Caki2 (cell line): ENCODE results near the gene PLEKHG4B. TPM values are rescaled to one million over a fixed set of nuclear protein-coding genes. Genes with fewer than 3 reads are reported as not detected.
"Not testable (repeated sequence)": the region's sequence is repeated elsewhere in the genome, so short reads cannot be mapped to it uniquely, and the experiment has no call there.

Source experiments
- DNase-seq: peaks from one replicate; pipeline ENCODE4 v3.0.0-alpha.2; 2015; ENCODE audit warnings: low read depth
- in situ Hi-C: cut with HindIII; loops from 2 replicates; pipeline ENCODE4 v1.10.0; 2016; ENCODE audit warnings: low sequenced_read_pairs, low pct_unique_long_range_greater_than_20kb, mixed read lengths
- total RNA-seq: library from RNA; depleted of rRNA; stranded (reverse); fragments of >200 nt; shearing (Covaris generic); gene quantifications from 2 replicates; pipeline ENCODE4 v1.2.3, GENCODE V29; 2014; ENCODE audit warnings: low replicate concordance; rRNA removed

The PLEKHG4B gene
- total RNA-seq, 1 experiment from 2014 or later, result not detected

GRCh38 chr5:218457-219291, 126.7 kb downstream of the PLEKHG4B start:
- peak; percentile 35 for DNase-seq
- in situ Hi-C loops, result no loop called here

- DNase-seq, result peak; percentile 7
These were observed 127.5 kb downstream of the PLEKHG4B start for GRCh38 chr5:219460-219863.

GRCh38 chr5:219991-220390, 128.0 kb downstream of the PLEKHG4B start:
- no peak for DNase-seq
- in situ Hi-C loops, result no loop called here

More at GRCh38 chr5:219460-219863, 127.5 kb downstream of the PLEKHG4B start:
- in situ Hi-C loops, result no loop called here

- DNase-seq, in situ Hi-C loops: not testable (repeated sequence)
These were observed 131.2 kb downstream of the PLEKHG4B start for GRCh38 chr5:222951-223715.

GRCh38 chr5:223791-224190, 131.8 kb downstream of the PLEKHG4B start:
- in situ Hi-C loops, result no loop called here
- DNase-seq, result no peak

- DNase-seq, result no peak
- in situ Hi-C loops, result no loop called here
These were observed 133.4 kb downstream of the PLEKHG4B start for GRCh38 chr5:225334-225733.

GRCh38 chr5:227375-227774, 135.4 kb downstream of the PLEKHG4B start:
- in situ Hi-C loops, DNase-seq: not testable (repeated sequence)

- no peak for DNase-seq
- in situ Hi-C loops, result no loop called here
These were observed 136.9 kb downstream of the PLEKHG4B start for GRCh38 chr5:228886-229285.

GRCh38 chr5:230711-231110, 138.7 kb downstream of the PLEKHG4B start:
- in situ Hi-C loops, result no loop called here
- no peak for DNase-seq

GRCh38 chr5:231661-232060, 139.7 kb downstream of the PLEKHG4B start:
- in situ Hi-C loops, result no loop called here
- no peak for DNase-seq

GRCh38 chr5:233426-233825, 141.5 kb downstream of the PLEKHG4B start:
- DNase-seq, in situ Hi-C loops: not testable (repeated sequence)

GRCh38 chr5:234450-234849, 142.5 kb downstream of the PLEKHG4B start:
- in situ Hi-C loops, result no loop called here

GRCh38 chr5:235527-235926, 143.6 kb downstream of the PLEKHG4B start:
- in situ Hi-C loops, DNase-seq: not testable (repeated sequence)

More at GRCh38 chr5:234450-234849, 142.5 kb downstream of the PLEKHG4B start:
- DNase-seq, result no peak

- in situ Hi-C loops, DNase-seq: not testable (repeated sequence)
These were observed 146.0 kb downstream of the PLEKHG4B start for GRCh38 chr5:237931-238330.

Other genes with a start within 250 kb of the PLEKHG4B start
- gene LRRC14B, start 99.3 kb downstream of the PLEKHG4B start, total RNA-seq, result not detected in 2 replicates
- gene CCDC127, start 126.0 kb downstream of the PLEKHG4B start, total RNA-seq, result 4.5 and 6.2 TPM in 2 replicates
- 81.3 and 93.4 TPM in 2 replicates for gene SDHA, start 126.2 kb downstream of the PLEKHG4B start, total RNA-seq
- gene PDCD6, start 179.5 kb downstream of the PLEKHG4B start, total RNA-seq, result 107 and 119 TPM in 2 replicates
- 0.09 and 5.2 TPM in 2 replicates for gene AHRR, start 229.5 kb downstream of the PLEKHG4B start, total RNA-seq